Stimulated activated CD4-positive, alpha-beta T cell treated with anti-CD3 and anti-CD28 coated beads, Interleukin-4, amount 100 ng/mL, for 1 hour (primary cell): Measurements from ENCODE around the gene BTBD17.

ENCODE experiments used
- DNase-seq: peaks from one replicate; pipeline ENCODE4 v3.0.0-alpha.2; 2020

The BTBD17 gene

DNA sequence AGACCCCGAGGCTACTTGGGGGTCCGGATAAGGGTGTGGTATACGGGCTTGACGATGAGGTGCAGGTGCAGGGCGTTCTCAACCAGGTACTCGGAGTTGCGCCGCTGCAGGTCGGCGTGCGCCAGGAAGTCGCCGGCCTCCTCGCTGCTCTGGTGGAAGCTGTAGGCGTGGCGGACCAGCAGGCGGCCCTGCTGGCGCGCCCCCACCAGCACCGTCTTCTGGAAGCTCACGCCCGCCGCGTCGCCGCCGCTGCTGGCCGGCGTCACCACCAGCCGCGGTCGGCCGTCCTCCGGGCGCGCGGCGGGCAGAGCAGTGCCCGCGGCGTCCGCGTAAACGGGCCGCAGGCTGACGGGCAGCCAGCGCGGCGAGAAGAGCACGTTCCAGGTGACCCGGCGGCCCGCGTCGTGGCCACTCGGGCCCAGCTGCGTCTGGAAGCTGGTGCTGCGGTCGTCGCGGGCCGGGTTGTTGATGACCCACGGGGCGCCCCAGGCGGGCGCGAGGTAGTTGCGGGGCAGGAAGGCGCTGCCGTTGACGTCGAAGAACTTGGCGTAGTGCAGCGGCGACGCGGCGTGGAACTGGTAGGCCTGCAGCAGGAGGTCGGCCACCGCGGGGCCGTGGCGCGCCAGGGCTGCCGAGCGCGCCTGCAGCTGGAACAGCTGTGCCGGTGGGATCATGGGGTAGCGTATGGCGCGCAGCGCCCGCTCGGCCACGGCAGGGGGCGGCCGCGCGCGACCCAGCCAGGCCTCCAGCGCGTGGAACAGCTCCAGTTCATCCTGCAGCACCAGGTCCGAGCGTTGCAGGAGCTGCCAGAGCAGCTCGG is 4.8 kb downstream of the BTBD17 start:
- DNase-seq = peak; percentile 9

- no peak for DNase-seq
Measured at GRCh38 chr17:74355065-74355464, 6.6 kb downstream of the BTBD17 start.

GRCh38 chr17:74354561-74354960 is 7.1 kb downstream of the BTBD17 start:
- no peak for DNase-seq

GRCh38 chr17:74354123-74354522 is 7.5 kb downstream of the BTBD17 start:
- peak; percentile 49 for DNase-seq

- no peak for DNase-seq
Measured at GRCh38 chr17:74353446-74354060, 8.1 kb downstream of the BTBD17 start.

GRCh38 chr17:74351552-74352210 is 10.0 kb downstream of the BTBD17 start:
- no peak for DNase-seq

GRCh38 chr17:74350486-74350885 is 11.2 kb downstream of the BTBD17 start:
- no peak for DNase-seq

GRCh38 chr17:74349120-74349519 is 12.5 kb downstream of the BTBD17 start:
- no peak for DNase-seq

DNA sequence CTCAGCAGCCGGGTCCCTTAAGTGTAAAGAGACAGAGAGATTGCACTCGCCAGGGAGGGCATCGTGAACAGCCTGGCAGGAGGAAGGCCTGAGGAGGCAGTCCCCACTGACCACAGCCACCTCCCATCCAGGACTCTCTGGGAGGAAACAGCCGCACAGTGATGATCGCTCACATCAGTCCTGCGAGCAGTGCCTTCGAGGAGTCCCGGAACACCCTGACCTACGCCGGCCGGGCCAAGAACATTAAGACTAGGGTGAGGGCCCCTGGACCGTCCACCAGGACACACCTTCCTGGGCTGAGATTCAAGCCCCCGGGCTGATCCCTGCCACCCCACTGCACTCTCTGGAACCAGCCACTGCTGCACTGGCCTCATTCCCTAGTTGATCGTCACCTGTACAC is 14.0 kb downstream of the BTBD17 start:
- DNase-seq = no peak

DNA sequence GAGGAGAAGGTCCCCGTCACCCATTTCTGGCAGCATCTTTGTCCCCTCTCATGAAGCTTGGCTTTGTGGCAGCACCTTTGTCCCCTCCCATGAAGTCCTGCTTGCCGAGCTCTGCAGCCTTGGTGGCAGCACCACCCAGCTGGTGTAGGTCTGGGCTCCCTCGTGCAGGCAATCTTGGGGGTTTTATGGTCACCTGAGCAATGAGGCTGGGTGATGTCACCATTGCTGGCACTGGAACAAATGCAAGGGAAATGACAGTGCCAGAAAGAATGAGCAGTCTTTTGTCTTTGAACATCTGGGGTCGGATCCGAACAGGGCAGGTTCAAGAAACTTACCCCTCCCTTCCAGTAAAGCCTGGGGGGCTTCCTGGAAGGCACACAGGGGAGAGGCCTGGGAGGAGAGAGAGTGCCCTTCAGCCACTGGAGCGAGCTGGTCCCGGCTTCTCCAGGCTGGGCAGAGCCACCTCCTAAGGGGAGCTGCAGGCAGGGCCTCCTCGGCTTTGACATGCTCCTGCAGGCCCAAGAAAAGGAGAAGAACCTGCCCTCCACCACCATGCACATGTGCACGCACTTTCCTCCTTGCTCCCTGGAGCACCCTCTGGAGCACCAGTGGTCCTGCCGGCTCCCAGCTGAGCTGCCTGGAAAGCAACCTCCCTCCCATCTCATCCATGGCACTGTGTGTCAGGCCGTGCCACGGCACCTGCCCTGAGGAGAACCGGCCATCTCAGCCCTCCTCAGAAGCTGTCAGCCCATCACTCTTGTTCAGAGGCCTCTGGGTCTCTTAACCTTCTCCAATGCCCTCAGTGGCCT is 16.0 kb downstream of the BTBD17 start:
- DNase-seq = no peak

GRCh38 chr17:74344658-74345057 is 17.0 kb downstream of the BTBD17 start:
- DNase-seq = no peak

DNA sequence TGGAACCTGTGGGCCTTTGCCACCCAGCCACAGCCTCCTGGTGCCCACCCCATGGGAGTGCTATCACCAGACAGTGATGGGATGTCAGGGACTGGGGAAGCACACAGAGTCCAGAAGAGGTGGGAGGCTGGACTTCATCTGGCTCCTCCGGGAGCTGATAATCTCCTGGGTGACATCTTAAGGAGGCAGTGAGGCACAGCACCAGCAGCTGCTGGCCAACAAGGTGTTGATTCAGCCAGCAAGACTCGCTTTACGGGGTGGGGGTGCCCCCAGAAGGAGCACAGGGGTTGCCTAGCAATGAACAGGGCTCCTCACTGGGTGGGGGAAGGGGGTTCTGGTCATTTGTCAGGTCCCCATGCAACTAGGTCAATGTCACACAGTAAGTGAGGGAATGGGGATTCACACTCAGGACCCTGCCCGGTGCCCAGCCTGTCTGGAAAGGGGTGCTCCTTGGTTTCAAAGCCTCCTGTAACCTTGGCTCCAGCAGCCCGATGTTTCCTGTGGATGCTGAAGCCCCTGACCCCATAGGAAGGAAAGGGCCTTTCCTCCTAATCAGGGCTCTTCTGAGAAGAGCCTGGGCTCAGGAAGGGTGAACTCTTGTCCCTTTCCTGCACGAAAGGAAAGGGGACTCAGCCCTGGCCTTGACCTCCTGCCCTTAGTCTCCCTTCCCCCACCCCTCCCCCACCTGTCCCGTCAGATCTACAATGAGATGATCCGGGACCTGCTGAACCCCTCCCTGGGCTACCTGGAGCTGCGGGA is 18.0 kb downstream of the BTBD17 start:
- DNase-seq = no peak

DNA sequence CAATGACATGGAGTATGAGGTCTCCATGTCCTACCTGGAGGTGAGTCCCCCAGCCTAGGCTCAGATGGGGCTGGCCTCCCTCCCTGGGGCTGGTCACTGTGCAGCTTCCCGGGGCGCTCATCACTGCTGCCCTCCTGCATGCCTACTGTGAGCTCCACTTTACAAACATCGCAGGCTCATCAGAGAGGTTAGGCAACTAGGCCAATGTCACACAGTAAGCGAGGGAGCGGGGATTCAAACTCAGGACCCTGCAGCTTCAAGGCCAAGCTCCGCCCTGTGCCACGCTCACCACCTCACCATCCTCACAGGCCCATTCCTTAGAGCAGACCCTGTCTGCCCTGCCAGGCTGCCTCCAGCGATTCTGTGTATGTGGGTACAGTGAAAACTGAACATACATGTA is 18.5 kb downstream of the BTBD17 start:
- no peak for DNase-seq

GRCh38 chr17:74342224-74342623 is 19.4 kb downstream of the BTBD17 start:
- DNase-seq = no peak

GRCh38 chr17:74340470-74341023 is 21.1 kb downstream of the BTBD17 start:
- no peak for DNase-seq

- no peak for DNase-seq
Measured at GRCh38 chr17:74339537-74340195, 22.0 kb downstream of the BTBD17 start.

DNA sequence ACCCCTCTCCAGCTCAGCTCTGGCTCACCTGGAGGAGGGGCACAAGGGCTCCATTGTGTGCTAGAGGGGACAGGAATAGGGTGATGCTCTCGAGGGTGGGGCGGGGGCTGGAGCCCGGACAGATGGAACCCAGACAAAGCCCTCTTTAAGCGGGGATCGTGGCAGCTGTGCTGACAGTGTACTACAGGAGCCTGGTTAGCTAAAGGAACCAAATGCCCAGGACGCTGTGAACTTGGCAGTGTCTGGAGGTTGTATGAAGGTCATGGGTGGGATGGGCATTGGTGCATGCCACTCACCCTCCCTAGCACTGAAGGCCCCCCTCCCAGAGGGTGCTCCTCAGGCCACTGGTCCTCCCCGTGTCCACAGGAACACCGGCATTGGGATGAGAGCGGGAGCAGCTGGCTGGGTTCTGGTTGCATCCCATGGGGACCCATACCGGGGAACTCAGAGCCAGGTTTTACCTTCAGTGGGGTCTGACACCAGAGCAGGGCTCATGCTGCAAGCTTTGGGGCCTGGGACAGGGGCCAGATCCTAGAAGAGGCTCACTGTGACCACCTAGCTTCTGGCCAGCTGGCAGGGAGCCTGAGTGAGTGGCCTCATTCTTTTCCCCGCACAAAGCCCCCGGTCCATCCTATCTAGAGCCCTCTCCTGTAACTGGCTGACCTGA is 23.7 kb downstream of the BTBD17 start:
- DNase-seq = no peak

- DNase-seq = no peak
Measured at GRCh38 chr17:74336307-74336706, 25.4 kb downstream of the BTBD17 start.

DNA sequence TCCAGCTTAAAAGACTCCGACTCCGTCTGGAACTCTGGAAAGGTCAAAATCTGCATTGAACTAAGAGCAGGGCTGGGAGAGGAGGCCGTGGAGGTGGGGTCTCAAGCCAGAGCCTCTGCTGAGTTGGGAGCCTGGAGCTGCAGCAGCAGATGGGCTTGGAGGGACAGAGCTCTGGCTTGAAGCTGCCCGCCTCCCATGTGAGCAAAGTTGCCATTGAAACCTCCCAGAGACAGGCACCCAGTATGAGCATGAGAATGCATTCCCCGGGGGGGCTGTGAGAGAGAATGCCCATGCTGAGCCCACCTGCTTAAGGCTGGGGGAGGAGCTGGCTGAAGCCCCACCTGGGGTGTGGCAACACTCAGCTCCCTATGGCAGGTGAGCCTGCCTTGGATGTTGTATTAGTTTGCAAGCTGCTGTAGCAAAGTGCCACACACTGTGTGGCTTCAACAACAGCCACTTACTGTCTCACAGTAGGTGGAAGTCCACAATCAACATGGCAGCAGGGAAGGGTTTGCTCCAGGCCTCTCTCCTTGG is 26.1 kb downstream of the BTBD17 start:
- no peak for DNase-seq

GRCh38 chr17:74334393-74335039 is 27.2 kb downstream of the BTBD17 start:
- no peak for DNase-seq
